Measurements from ENCODE around the gene TCF21. TPM values are rescaled to one million over a fixed set of nuclear protein-coding genes. Genes with fewer than 3 reads are reported as not detected.

The TCF21 gene
- total and polyA plus RNA-seq, 2 of the 4 experiments (the other 2 are of a cell fraction), result 6.6 to 10.0 TPM

DNA sequence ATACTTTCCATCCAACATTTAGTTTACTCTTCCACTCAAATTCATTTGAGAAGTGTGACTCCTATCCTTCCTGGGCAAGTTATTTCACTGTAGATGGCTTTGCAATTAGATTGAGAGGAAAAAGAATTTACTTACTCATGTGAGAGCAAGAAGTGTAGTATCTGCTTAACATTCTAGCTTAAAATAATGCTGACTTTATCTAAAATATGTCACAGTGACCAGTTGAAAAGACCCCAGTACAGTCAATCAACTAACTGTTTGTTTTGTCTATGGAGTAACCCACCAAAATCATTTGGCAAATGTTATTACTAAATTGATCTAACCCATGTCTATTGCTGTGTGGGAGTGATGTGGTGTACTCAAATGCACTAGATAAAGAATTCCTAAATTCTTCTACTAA, 8.9 kb upstream of the TCF21 start:
- H3K4me2 ChIP-seq (ENCODE audit: low read depth, low read length), result no peak overlapping the region
- H3K4me3 ChIP-seq (ENCODE audit: insufficient read depth, low read depth, low read length), result no peak overlapping the region
- H4K91ac ChIP-seq (ENCODE audit: insufficient read depth, low read depth, low read length), result no peak overlapping the region
- no peak overlapping the region for H2AK5ac ChIP-seq (ENCODE audit: low read depth, low read length)
- no peaks in the 10 kb centered on the region for H4K20me1 ChIP-seq (ENCODE audit: insufficient read depth, low read length)
- H3K23ac ChIP-seq (ENCODE audit: low read depth, low read length), result no peak overlapping the region
- no peaks in the 10 kb centered on the region; the same call in 1 of the 2 replicates for H3K36me3 ChIP-seq (ENCODE audit: control insufficient read depth, insufficient read depth, low read length)
- H3K4me1 ChIP-seq (ENCODE audit: control insufficient read depth, insufficient read depth, low read length), result no peaks in the 10 kb centered on the region
- no peak overlapping the region for H2BK15ac ChIP-seq (ENCODE audit: low read depth, low read length)
- BruUV-seq (replicated peaks), result no TSS peak
- DNase-seq, result no peak
- intact Hi-C loops (cut with micrococcal nuclease) (no loop called here), in situ Hi-C loops (cut with MboI; ENCODE audit: low sequenced_read_pairs) (loop anchor here (25.0 kb wide), 1 partner anchor 268 kb away; no protein-coding TSS in a partner anchor), dilution Hi-C loops (cut with HindIII; ENCODE audit: low sequenced_read_pairs, unreplicated experiment) (loop anchor here (25.0 kb wide), 1 partner anchor 293 kb away; no protein-coding TSS in a partner anchor)
- H2BK5ac ChIP-seq (ENCODE audit: low read depth, low read length, poor library complexity, severe bottlenecking), result no peak overlapping the region
- no peak overlapping the region for H3K27ac ChIP-seq (ENCODE audit: insufficient read depth, low read length)
- no peak overlapping the region for H2BK120ac ChIP-seq (ENCODE audit: low read depth, low read length)
- H4K8ac ChIP-seq (ENCODE audit: low read depth in 2 of 2, low read length in 2 of 2), result no peak overlapping the region
- no peak overlapping the region for H3K4ac ChIP-seq (ENCODE audit: low read depth, low read length)
- ChIA-PET CTCF (no interaction called here), POLR2A (ENCODE audit: unreplicated experiment) (no interaction called here)
- no peak overlapping the region for H3K18ac ChIP-seq (ENCODE audit: low read depth, low read length)
- H2AK9ac ChIP-seq (replicated peaks; ENCODE audit: low read depth, low read length, poor library complexity), result no peak overlapping the region
- H3K14ac ChIP-seq (replicated peaks; ENCODE audit: low read depth, low read length), result no peak overlapping the region
- no peak overlapping the region for H2AFZ ChIP-seq (replicated peaks; ENCODE audit: low read length, poor library complexity)
- no peaks in the 10 kb centered on the region for H3K9me3 ChIP-seq (ENCODE audit: control insufficient read depth, insufficient read depth, low read length)
- no peak for TF ChIP-seq FOS (IDR thresholded peaks at IDR 0.05; ENCODE audit: low read depth, low read length)
- TF ChIP-seq, protein P1, sequence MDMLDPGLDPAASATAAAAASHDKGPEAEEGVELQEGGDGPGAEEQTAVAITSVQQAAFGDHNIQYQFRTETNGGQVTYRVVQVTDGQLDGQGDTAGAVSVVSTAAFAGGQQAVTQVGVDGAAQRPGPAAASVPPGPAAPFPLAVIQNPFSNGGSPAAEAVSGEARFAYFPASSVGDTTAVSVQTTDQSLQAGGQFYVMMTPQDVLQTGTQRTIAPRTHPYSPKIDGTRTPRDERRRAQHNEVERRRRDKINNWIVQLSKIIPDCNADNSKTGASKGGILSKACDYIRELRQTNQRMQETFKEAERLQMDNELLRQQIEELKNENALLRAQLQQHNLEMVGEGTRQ (IDR thresholded peaks at IDR 0.05; ENCODE audit: low read depth, low read length), result no peak
- TF ChIP-seq, protein P2, sequence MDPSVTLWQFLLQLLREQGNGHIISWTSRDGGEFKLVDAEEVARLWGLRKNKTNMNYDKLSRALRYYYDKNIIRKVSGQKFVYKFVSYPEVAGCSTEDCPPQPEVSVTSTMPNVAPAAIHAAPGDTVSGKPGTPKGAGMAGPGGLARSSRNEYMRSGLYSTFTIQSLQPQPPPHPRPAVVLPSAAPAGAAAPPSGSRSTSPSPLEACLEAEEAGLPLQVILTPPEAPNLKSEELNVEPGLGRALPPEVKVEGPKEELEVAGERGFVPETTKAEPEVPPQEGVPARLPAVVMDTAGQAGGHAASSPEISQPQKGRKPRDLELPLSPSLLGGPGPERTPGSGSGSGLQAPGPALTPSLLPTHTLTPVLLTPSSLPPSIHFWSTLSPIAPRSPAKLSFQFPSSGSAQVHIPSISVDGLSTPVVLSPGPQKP (IDR thresholded peaks at IDR 0.05; ENCODE audit: borderline replicate concordance, low read depth, low read length), result no peak
- no peak for TF ChIP-seq NFE2L2 (IDR thresholded peaks at IDR 0.05; ENCODE audit: low read depth, low read length)
- H3K27me3 ChIP-seq (ENCODE audit: control insufficient read depth, insufficient read depth, low read length), result no peaks in the 10 kb centered on the region
- H3K79me1 ChIP-seq (ENCODE audit: low read depth in 1 of 2, low read length in 2 of 2), result no peaks in the 10 kb centered on the region
- H3K56ac ChIP-seq (ENCODE audit: extremely low read depth, insufficient read depth, low read length), result no peak overlapping the region
- ATAC-seq (ENCODE audit: low read depth), result no peak
- no peak overlapping the region for H3K9ac ChIP-seq (ENCODE audit: low read depth, low read length)
- H3K9me1 ChIP-seq (ENCODE audit: insufficient read depth, low read length), result no peaks in the 10 kb centered on the region
- H4K5ac ChIP-seq (ENCODE audit: low read depth, low read length), result no peak overlapping the region
- H2BK20ac ChIP-seq (ENCODE audit: low read depth, low read length), result no peak overlapping the region

Data from IMR-90 (cell line).